IMR-90 (cell line): Measurements from ENCODE around the gene CNNM3. TPM values are rescaled to one million over a fixed set of nuclear protein-coding genes. Genes with fewer than 3 reads are reported as not detected.
A peak's percentile ranks its signal among the peaks of the same experiment; 100 is the strongest.

Experiments
- ATAC-seq: fragments of 200-7000 bp; cut with Tn5 transposase; 2 replicates; pipeline ENCODE4 v1.9.1; 2020; ENCODE audit warnings: low read depth, mild to moderate bottlenecking, moderate library complexity
- BruUV-seq: library from RNA; stranded (reverse); fragments of 400-500 nt; replicated peaks from 2 replicates; lab custom pipeline; 2021; lab: Mats Ljungman, UMichigan
- CTCF ChIA-PET: fragments of 300-600 bp; formaldehyde crosslinking; extraction: SDS; loops from one replicate; lab custom pipeline; 2021; ENCODE audit warnings: antibody characterized with exemption; lab: Yijun Ruan, JAX
- POLR2A ChIA-PET: fragments of 300-600 bp; sonication (Branson Sonifier 250); formaldehyde crosslinking; loops from one replicate; lab custom pipeline; 2022; ENCODE audit warnings: antibody characterized with exemption; ENCODE audit not compliant: unreplicated experiment; lab: Charles Lee
- DNase-seq: peaks from one replicate; pipeline ENCODE4 v3.0.0; 2013
- H2AFZ ChIP-seq: replicated peaks from 2 replicates; pipeline ENCODE3; 2013; ENCODE audit warnings: low read length, mild to moderate bottlenecking; ENCODE audit not compliant: poor library complexity
- H2AK5ac ChIP-seq: 2 replicates; pipeline ENCODE4 v1.6.1; 2013; ENCODE audit warnings: low read depth, low read length, inconsistent platforms
- H2AK9ac ChIP-seq: replicated peaks from 2 replicates; pipeline ENCODE3; 2013; ENCODE audit warnings: mild to moderate bottlenecking, low read depth, low read length, moderate library complexity; ENCODE audit not compliant: poor library complexity
- H2BK120ac ChIP-seq: 2 replicates; pipeline ENCODE4 v1.6.1; 2013; ENCODE audit warnings: low read depth, low read length, inconsistent platforms
- H2BK15ac ChIP-seq: 3 replicates; pipeline ENCODE4 v1.6.1; 2013; ENCODE audit warnings: low read depth, low read length, inconsistent platforms
- H2BK20ac ChIP-seq: 2 replicates; pipeline ENCODE4 v1.6.1; 2013; ENCODE audit warnings: low read depth, mild to moderate bottlenecking, inconsistent platforms, low read length, moderate library complexity
- H2BK5ac ChIP-seq: 2 replicates; pipeline ENCODE4 v1.6.1; 2013; ENCODE audit warnings: mild to moderate bottlenecking, low read depth, low read length, inconsistent platforms; ENCODE audit not compliant: poor library complexity, severe bottlenecking
- H3K14ac ChIP-seq: replicated peaks from 2 replicates; pipeline ENCODE4 v1.6.1; 2013; ENCODE audit warnings: low read depth, low read length, inconsistent platforms
- H3K18ac ChIP-seq: 2 replicates; pipeline ENCODE4 v1.6.1; 2013; ENCODE audit warnings: low read depth, low read length, control low read depth
- H3K23ac ChIP-seq: 2 replicates; pipeline ENCODE4 v1.6.1; 2013; ENCODE audit warnings: low read depth, low read length, inconsistent platforms
- H3K27ac ChIP-seq: 2 replicates; pipeline ENCODE4 v1.5.1; 2013; ENCODE audit warnings: mild to moderate bottlenecking, control low read depth, low read length; ENCODE audit not compliant: insufficient read depth
- H3K27me3 ChIP-seq: 2 replicates; pipeline ENCODE4 v1.6.1; 2013; ENCODE audit warnings: low read length; ENCODE audit not compliant: control insufficient read depth, insufficient read depth
- H3K36me3 ChIP-seq: 2 replicates; pipeline ENCODE4 v1.6.1; 2013; ENCODE audit warnings: low read length, mixed read lengths; ENCODE audit not compliant: control insufficient read depth, insufficient read depth
- H3K4ac ChIP-seq: 2 replicates; pipeline ENCODE4 v1.6.1; 2013; ENCODE audit warnings: low read depth, low read length, inconsistent platforms
- H3K4me1 ChIP-seq: 2 replicates; pipeline ENCODE4 v1.6.1; 2013; ENCODE audit warnings: low read length, mixed read lengths; ENCODE audit not compliant: control insufficient read depth, insufficient read depth
- H3K4me2 ChIP-seq: 2 replicates; pipeline ENCODE4 v1.6.1; 2013; ENCODE audit warnings: low read depth, mild to moderate bottlenecking, control low read depth, low read length, moderate library complexity
- H3K4me3 ChIP-seq: 2 replicates; pipeline ENCODE4 v1.5.1; 2013; ENCODE audit warnings: low read depth, mild to moderate bottlenecking, control low read depth, low read length, moderate library complexity; ENCODE audit not compliant: insufficient read depth
- H3K56ac ChIP-seq: 2 replicates; pipeline ENCODE4 v1.6.1; 2013; ENCODE audit warnings: low read length, inconsistent platforms; ENCODE audit not compliant: insufficient read depth; ENCODE audit errors: extremely low read depth
- H3K79me1 ChIP-seq, 2 experiments: 2 replicates each; pipeline ENCODE4 v1.6.1; 2013; ENCODE audit warnings: low read length in 2 of 2, inconsistent platforms in 1 of 2, low read depth in 1 of 2
- H3K9ac ChIP-seq: 2 replicates; pipeline ENCODE4 v1.6.1; 2013; ENCODE audit warnings: low read depth, low read length, control low read depth
- H3K9me1 ChIP-seq: 2 replicates; pipeline ENCODE4 v1.6.1; 2013; ENCODE audit warnings: low read length, inconsistent platforms; ENCODE audit not compliant: insufficient read depth
- H3K9me3 ChIP-seq: 2 replicates; pipeline ENCODE4 v1.6.1; 2013; ENCODE audit warnings: low read length; ENCODE audit not compliant: control insufficient read depth, insufficient read depth
- H4K20me1 ChIP-seq: 2 replicates; pipeline ENCODE4 v1.6.1; 2013; ENCODE audit warnings: low read length, inconsistent platforms; ENCODE audit not compliant: insufficient read depth
- H4K5ac ChIP-seq: 2 replicates; pipeline ENCODE4 v1.6.1; 2013; ENCODE audit warnings: mild to moderate bottlenecking, low read depth, low read length, control low read depth
- H4K8ac ChIP-seq, 2 experiments: 2 replicates each; pipeline ENCODE4 v1.6.1; 2013; ENCODE audit warnings: low read depth in 2 of 2, low read length in 2 of 2, control low read depth in 1 of 2, inconsistent platforms in 1 of 2
- H4K91ac ChIP-seq: 2 replicates; pipeline ENCODE4 v1.6.1; 2013; ENCODE audit warnings: low read depth, low read length, inconsistent platforms; ENCODE audit not compliant: insufficient read depth
- CTCF ChIP-seq: conservative IDR thresholded peaks from 2 replicates; pipeline ENCODE4 v1.5.1; 2012; ENCODE audit warnings: mild to moderate bottlenecking, low read depth, low read length, improper control_type of control experiment
- MAFK ChIP-seq: IDR thresholded peaks from 2 replicates; pipeline ENCODE4 v1.6.1; 2012; ENCODE audit warnings: low read depth, low read length, improper control_type of control experiment
- MAZ ChIP-seq: IDR thresholded peaks from 2 replicates; pipeline ENCODE4 v1.6.1; 2012; ENCODE audit warnings: low read depth, mild to moderate bottlenecking, low read length, improper control_type of control experiment, moderate library complexity, borderline replicate concordance
- NFE2L2 ChIP-seq: fragments of 150-350 bp; IDR thresholded peaks from 2 replicates; pipeline ENCODE4 v1.6.1; 2016; ENCODE audit warnings: low read depth, mild to moderate bottlenecking, low read length
- RCOR1 ChIP-seq: IDR thresholded peaks from 2 replicates; pipeline ENCODE4 v1.6.1; 2012; ENCODE audit warnings: mild to moderate bottlenecking, low read length, improper control_type of control experiment; ENCODE audit not compliant: insufficient replicate concordance
- RFX5 ChIP-seq: IDR thresholded peaks from 2 replicates; pipeline ENCODE4 v1.8.0; 2012; ENCODE audit warnings: low read depth, mild to moderate bottlenecking, low read length, moderate library complexity
- SMC3 ChIP-seq: fragments of 150-350 bp; IDR thresholded peaks from 2 replicates; pipeline ENCODE4 v1.6.1; 2016; ENCODE audit warnings: low read depth, mild to moderate bottlenecking, antibody characterized with exemption, low read length, moderate library complexity
- WGBS, 2 experiments: methylation state at CpG; one replicate each; pipeline versions ENCODE4 v1.1.5 to v1.1.7; 2013; ENCODE audit warnings: missing lambda C conversion rate in 2 of 2; ENCODE audit not compliant: insufficient read length in 1 of 2; ENCODE audit errors: extremely low coverage in 2 of 2; 5-methylcytosine and 5-hydroxymethylcytosine counted together
- dilution Hi-C: fragments of 300-500 bp; cut with HindIII; formaldehyde crosslinking; loops from one replicate; pipeline ENCODE4 v1.14.3; 2018; ENCODE audit warnings: low sequenced_read_pairs; ENCODE audit not compliant: unreplicated experiment
- in situ Hi-C: fragments of 300-500 bp; cut with MboI; formaldehyde crosslinking; loops from 3 replicates; pipeline ENCODE4 v1.14.3; 2019; ENCODE audit warnings: low sequenced_read_pairs, inconsistent platforms, mixed read lengths
- intact Hi-C: fragments of 100-400 bp; cut with micrococcal nuclease; formaldehyde crosslinking; loops from 2 replicates; pipeline ENCODE4 v1.10.0; 2022
- polyA plus RNA-seq, 3 experiments: library from polyadenylated mRNA; depleted of rRNA; stranded (reverse); fragments of >200 nt; gene quantifications; 2 replicates each; pipeline ENCODE4 v1.2.3, GENCODE V29; 2012; ENCODE audit warnings: low replicate concordance in 1 of 3
- total RNA-seq: library from RNA; depleted of rRNA; stranded (reverse); fragments of >200 nt; gene quantifications from 2 replicates; pipeline ENCODE4 v1.2.3, GENCODE V29; 2012

Gene CNNM3
- total and polyA plus RNA-seq, 2 of the 4 experiments (the other 2 are of a cell fraction), result 2.3 to 6.1 TPM

GRCh38 chr2:96773922-96774321 lies 42.1 kb upstream of the CNNM3 start:
- Histone ChIP-seq H2AK5ac (no peak overlapping the region), H3K9me3 (no peaks in the 10 kb centered on the region), H2AFZ (peak overlapping the region; percentile 84), H3K14ac (no peak overlapping the region), H2BK5ac (no peak overlapping the region), H3K56ac (no peak overlapping the region), H3K23ac (no peak overlapping the region), H4K8ac (0 out of 4 replicates have a peak overlapping the region, but pooled peaks of 1 of the 2 experiments have one; percentile 0), H3K79me1 (peaks cover 2 to 9% of the 10 kb centered on the region in 2 experiments; a peak in 1 of 4 replicates), H4K20me1 (no peaks in the 10 kb centered on the region; the same call in 1 of the 2 replicates), H3K27me3 (no peaks in the 10 kb centered on the region), H3K36me3 (no peaks in the 10 kb centered on the region), H2BK15ac (no peak overlapping the region), H3K9me1 (peaks cover 7% of the 10 kb centered on the region; the same call in 1 of the 2 replicates), H4K91ac (no peak overlapping the region; the same call in 1 of the 2 replicates), H2BK20ac (no peak overlapping the region), H3K4me2 (peak overlapping the region; percentile 72), H2BK120ac (no peak overlapping the region), H3K4me1 (peaks cover 7% of the 10 kb centered on the region), H3K9ac (no peak overlapping the region), H3K18ac (no peak overlapping the region), H3K4me3 (no peak overlapping the region), H4K5ac (no peak overlapping the region; the same call in 1 of the 2 replicates), H3K4ac (no peak overlapping the region), H3K27ac (no peak overlapping the region), H2AK9ac (peak overlapping the region; percentile 88)
- ATAC-seq (no peak), DNase-seq (no peak)
- BruUV-seq, result no TSS peak
- ChIA-PET CTCF (interaction anchor here (1.0 to 1.2 kb wide), 2 partner anchors 14 to 84 kb away, joined by 3 read pairs; partner anchors contain the start of genes ANKRD39 and CNNM4), POLR2A (no interaction called here)
- intact Hi-C loops (no loop called here), in situ Hi-C loops (no loop called here), dilution Hi-C loops (no loop called here)
- WGBS, 2 experiments, result 79% methylated on average over 2 of the region's 7 CpGs; no CpG with 5 or more reads in 1 of the 2 experiments
- TF ChIP-seq NFE2L2 (no peak), MAFK (no peak), SMC3 (no peak), RFX5 (no peak), RCOR1 (no peak), MAZ (no peak), CTCF (no peak)
